K562 (cell line): ENCODE results near the gene GINS2. TPM values are rescaled to one million over a fixed set of nuclear protein-coding genes. Genes with fewer than 3 reads are reported as not detected.

Source experiments
- PML ChIP-seq: IDR thresholded peaks from 2 replicates; pipeline ENCODE4 v1.6.1; 2012; ENCODE audit warnings: low read length, inconsistent platforms
- POLR2AphosphoS2 ChIP-seq: IDR thresholded peaks from 2 replicates; pipeline ENCODE4 v1.6.1; 2012; ENCODE audit warnings: low read length, improper control_type of control experiment
- REST ChIP-seq, 2 experiments: fragments of 450-650 bp; formaldehyde crosslinking in 1 of 2; IDR thresholded peaks; 2 replicates each; pipeline versions ENCODE4 v1.4.0 to v1.6.1; 2014 to 2020; ENCODE audit warnings: mild to moderate bottlenecking in 2 of 2, borderline replicate concordance in 1 of 2, low read depth in 1 of 2
- SMAD4 ChIP-seq: fragments of 250-450 bp; sonication (Bioruptor Pico); conservative IDR thresholded peaks from 2 replicates; pipeline ENCODE4 v1.8.0; 2021; ENCODE audit warnings: inconsistent platforms, mild to moderate bottlenecking, moderate library complexity
- ZNF318 ChIP-seq, 2 experiments: fragments of 450-650 bp; IDR thresholded peaks; 2 replicates each; pipeline ENCODE4 v1.6.1; 2016; ENCODE audit warnings: mild to moderate bottlenecking in 2 of 2, borderline replicate concordance in 1 of 2, low read depth in 1 of 2, moderate library complexity in 1 of 2
- ZNF449 ChIP-seq: fragments of 250-450 bp; sonication (Bioruptor Pico); IDR thresholded peaks from 2 replicates; pipeline ENCODE4 v1.8.0; 2022; ENCODE audit warnings: moderate library complexity, mild to moderate bottlenecking, inconsistent platforms
- polyA plus RNA-seq, 8 experiments: library from polyadenylated mRNA; depleted of rRNA in 4 of 8; stranded (reverse) in 5 of 8; unstranded in 3 of 8; fragments of >200 nt; fragmentation: Nextera tagmentation in 2 of 8; fragmentation: Illumina TruSeq in 1 of 8; extraction: Ambion mirVana in 2 of 8; extraction: Trizol in 1 of 8; gene quantifications; 2 replicates each; pipeline versions ENCODE4 v1.2.1 to v1.2.3, GENCODE V29; 2011 to 2014; ENCODE audit warnings: inconsistent platforms in 1 of 8, missing spikeins in 1 of 8
- total RNA-seq, 7 experiments: library from RNA; depleted of rRNA in 6 of 7; stranded (reverse); fragments of >200 nt in 6 of 7; fragmentation: Illumina TruSeq in 2 of 7; extraction: Trizol in 2 of 7; gene quantifications; 2 replicates each; pipeline versions ENCODE4 v1.2.1 to v1.2.3, GENCODE V29; 2011 to 2021; ENCODE audit warnings: low replicate concordance in 1 of 7

Gene GINS2
- total and polyA plus RNA-seq, 9 of the 15 experiments (the other 6 are each of a cell fraction or from before 2014, with no cell fraction given), result 40.4 to 76.2 (median 44.6) TPM

GRCh38 chr16:85675251-85675874 is 13.4 kb downstream of the GINS2 start (continued):
- TF ChIP-seq ZNF318 (IDR thresholded peaks at IDR 0.05; ENCODE audit: borderline replicate concordance in 1 of 2, low read depth in 1 of 2) (no peak), REST (IDR thresholded peaks at IDR 0.05; ENCODE audit: borderline replicate concordance) (peak; percentile 20; the same call in 1 of the 2 replicates), REST (CRISPR knock-in tag; IDR thresholded peaks at IDR 0.05; ENCODE audit: low read depth) (no peak), POLR2AphosphoS2 (peak; percentile 93), PML (0 out of 2 replicates have a peak, but pooled peaks have one; percentile 25), ZNF449 (no peak), SMAD4 (CRISPR knock-in tag) (no peak)
